HepG2 (cell line): Measurements from ENCODE around the gene NCS1. TPM values are rescaled to one million over a fixed set of nuclear protein-coding genes. Genes with fewer than 3 reads are reported as not detected.

Experiments used
- DDIT3 ChIP-seq: sonication (generic); formaldehyde crosslinking; IDR thresholded peaks from 2 replicates; pipeline ENCODE4 v1.4.0; 2020; ENCODE audit warnings: mild to moderate bottlenecking, missing genetic modification reagents
- GABPB1 ChIP-seq: IDR thresholded peaks from 2 replicates; pipeline ENCODE4 v1.6.1; 2016; ENCODE audit warnings: mild to moderate bottlenecking, missing genetic modification reagents, moderate library complexity, missing compliant biosample characterization
- HNF1B ChIP-seq: sonication (generic); formaldehyde crosslinking; IDR thresholded peaks from 2 replicates; pipeline ENCODE4 v1.5.1; 2020; ENCODE audit warnings: mild to moderate bottlenecking, moderate library complexity, missing genetic modification reagents
- REPIN1 ChIP-seq: sonication (generic); formaldehyde crosslinking; IDR thresholded peaks from 2 replicates; pipeline ENCODE4 v1.8.0; 2022; ENCODE audit warnings: missing genetic modification reagents, low read depth, mild to moderate bottlenecking, borderline replicate concordance
- SALL1 ChIP-seq: sonication (generic); formaldehyde crosslinking; IDR thresholded peaks from 2 replicates; pipeline ENCODE4 v1.8.0; 2022; ENCODE audit warnings: mild to moderate bottlenecking, missing genetic modification reagents
- SMC3 ChIP-seq: IDR thresholded peaks from 2 replicates; pipeline ENCODE4 v1.6.1; 2011; ENCODE audit warnings: low read length, improper control_type of control experiment
- THYN1 ChIP-seq: sonication (generic); formaldehyde crosslinking; IDR thresholded peaks from 2 replicates; pipeline ENCODE4 v1.8.1; 2023; ENCODE audit warnings: low read depth, mild to moderate bottlenecking, moderate library complexity, missing genetic modification reagents, borderline replicate concordance
- ZBTB7B ChIP-seq: sonication (generic); formaldehyde crosslinking; IDR thresholded peaks from 2 replicates; pipeline ENCODE4 v1.4.0; 2020; ENCODE audit warnings: missing genetic modification reagents
- ZFP37 ChIP-seq: sonication (generic); formaldehyde crosslinking; IDR thresholded peaks from 2 replicates; pipeline ENCODE4 v1.4.0; 2020; ENCODE audit warnings: missing genetic modification reagents, borderline replicate concordance
- ZNF136 ChIP-seq: sonication (generic); formaldehyde crosslinking; IDR thresholded peaks from 2 replicates; pipeline ENCODE4 v1.8.1; 2022; ENCODE audit warnings: low read depth, mild to moderate bottlenecking, moderate library complexity, missing genetic modification reagents
- ZNF383 ChIP-seq: sonication (generic); formaldehyde crosslinking; IDR thresholded peaks from 2 replicates; pipeline ENCODE4 v1.4.0; 2020; ENCODE audit warnings: missing genetic modification reagents, mild to moderate bottlenecking, borderline replicate concordance
- ZNF605 ChIP-seq: sonication (generic); formaldehyde crosslinking; IDR thresholded peaks from 2 replicates; pipeline ENCODE4 v1.8.0; 2022; ENCODE audit warnings: mild to moderate bottlenecking, missing genetic modification reagents
- polyA plus RNA-seq, 8 experiments: library from polyadenylated mRNA; depleted of rRNA in 3 of 8; stranded (reverse) in 7 of 8; unstranded in 1 of 8; fragments of >200 nt; fragmentation: Illumina TruSeq in 4 of 8; extraction: Trizol in 4 of 8; gene quantifications; 2 replicates each; pipeline versions ENCODE4 v1.2.1 to v1.2.3, GENCODE V29; 2011 to 2016; ENCODE audit warnings: low read depth in 4 of 8, missing spikeins in 1 of 8, mixed read lengths in 1 of 8; ENCODE audit not compliant: insufficient read depth in 1 of 8
- total RNA-seq, 5 experiments: library from RNA; depleted of rRNA; stranded (reverse); fragments of >200 nt; fragmentation: Illumina TruSeq; extraction: Trizol; gene quantifications; 2 replicates each; pipeline ENCODE4 v1.2.3, GENCODE V29; 2016; ENCODE audit warnings: low read depth in 1 of 5
- TF ChIP-seq, protein P1 (sequence below), 2 experiments: sonication (generic) in 1 of 2; formaldehyde crosslinking in 1 of 2; IDR thresholded peaks; 2 replicates each; pipeline versions ENCODE4 v1.4.0 to v1.6.1; 2018 to 2020; ENCODE audit warnings: missing genetic modification reagents in 2 of 2, borderline replicate concordance in 1 of 2, low read depth in 1 of 2, mild to moderate bottlenecking in 1 of 2, missing biosample characterization in 1 of 2
- TF ChIP-seq, protein P2 (sequence below): sonication (generic); formaldehyde crosslinking; IDR thresholded peaks from 2 replicates; pipeline ENCODE4 v1.8.1; 2023; ENCODE audit warnings: mild to moderate bottlenecking, missing genetic modification reagents
- TF ChIP-seq, protein P3 (sequence below): IDR thresholded peaks from 2 replicates; pipeline ENCODE4 v1.6.1; 2016; ENCODE audit warnings: missing genetic modification reagents, missing compliant biosample characterization
- TF ChIP-seq, protein P4 (sequence below): sonication (generic); formaldehyde crosslinking; IDR thresholded peaks from 2 replicates; pipeline ENCODE4 v1.4.0; 2020; ENCODE audit warnings: missing genetic modification reagents
- TF ChIP-seq, protein P5 (sequence below): sonication (generic); formaldehyde crosslinking; IDR thresholded peaks from 2 replicates; pipeline ENCODE4 v1.8.0; 2022; ENCODE audit warnings: mild to moderate bottlenecking, missing genetic modification reagents; ENCODE audit not compliant: insufficient replicate concordance

The NCS1 gene
- total and polyA plus RNA-seq, 2 of the 13 experiments (the other 11 are each of a cell fraction or from before 2014, with no cell fraction given), result 4.7 to 6.1 TPM

GRCh38 chr9:130243015-130243881 is 71.0 kb downstream of the NCS1 start (continued):
- peak; percentile 28; the same call in 1 of the 2 replicates for TF ChIP-seq SALL1 (CRISPR knock-in tag)
- TF ChIP-seq, protein P1, sequence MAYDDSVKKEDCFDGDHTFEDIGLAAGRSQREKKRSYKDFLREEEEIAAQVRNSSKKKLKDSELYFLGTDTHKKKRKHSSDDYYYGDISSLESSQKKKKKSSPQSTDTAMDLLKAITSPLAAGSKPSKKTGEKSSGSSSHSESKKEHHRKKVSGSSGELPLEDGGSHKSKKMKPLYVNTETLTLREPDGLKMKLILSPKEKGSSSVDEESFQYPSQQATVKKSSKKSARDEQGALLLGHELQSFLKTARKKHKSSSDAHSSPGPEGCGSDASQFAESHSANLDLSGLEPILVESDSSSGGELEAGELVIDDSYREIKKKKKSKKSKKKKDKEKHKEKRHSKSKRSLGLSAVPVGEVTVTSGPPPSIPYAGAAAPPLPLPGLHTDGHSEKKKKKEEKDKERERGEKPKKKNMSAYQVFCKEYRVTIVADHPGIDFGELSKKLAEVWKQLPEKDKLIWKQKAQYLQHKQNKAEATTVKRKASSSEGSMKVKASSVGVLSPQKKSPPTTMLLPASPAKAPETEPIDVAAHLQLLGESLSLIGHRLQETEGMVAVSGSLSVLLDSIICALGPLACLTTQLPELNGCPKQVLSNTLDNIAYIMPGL (CRISPR knock-in tag; IDR thresholded peaks at IDR 0.05; ENCODE audit: borderline replicate concordance in 1 of 2, low read depth in 1 of 2), result peak in 1 of 2 experiments; percentile 65; a peak in 2 of 4 replicates
- TF ChIP-seq, protein P2, sequence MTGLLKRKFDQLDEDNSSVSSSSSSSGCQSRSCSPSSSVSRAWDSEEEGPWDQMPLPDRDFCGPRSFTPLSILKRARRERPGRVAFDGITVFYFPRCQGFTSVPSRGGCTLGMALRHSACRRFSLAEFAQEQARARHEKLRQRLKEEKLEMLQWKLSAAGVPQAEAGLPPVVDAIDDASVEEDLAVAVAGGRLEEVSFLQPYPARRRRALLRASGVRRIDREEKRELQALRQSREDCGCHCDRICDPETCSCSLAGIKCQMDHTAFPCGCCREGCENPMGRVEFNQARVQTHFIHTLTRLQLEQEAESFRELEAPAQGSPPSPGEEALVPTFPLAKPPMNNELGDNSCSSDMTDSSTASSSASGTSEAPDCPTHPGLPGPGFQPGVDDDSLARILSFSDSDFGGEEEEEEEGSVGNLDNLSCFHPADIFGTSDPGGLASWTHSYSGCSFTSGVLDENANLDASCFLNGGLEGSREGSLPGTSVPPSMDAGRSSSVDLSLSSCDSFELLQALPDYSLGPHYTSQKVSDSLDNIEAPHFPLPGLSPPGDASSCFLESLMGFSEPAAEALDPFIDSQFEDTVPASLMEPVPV, result 0 out of 2 replicates have a peak, but pooled peaks have one; percentile 62
- TF ChIP-seq SMC3, result peak; percentile 27; the same call in 1 of the 2 replicates
- no peak; the same call in 1 of the 2 replicates for TF ChIP-seq ZNF605
- TF ChIP-seq ZFP37 (CRISPR knock-in tag), result no peak
- TF ChIP-seq, protein P3, sequence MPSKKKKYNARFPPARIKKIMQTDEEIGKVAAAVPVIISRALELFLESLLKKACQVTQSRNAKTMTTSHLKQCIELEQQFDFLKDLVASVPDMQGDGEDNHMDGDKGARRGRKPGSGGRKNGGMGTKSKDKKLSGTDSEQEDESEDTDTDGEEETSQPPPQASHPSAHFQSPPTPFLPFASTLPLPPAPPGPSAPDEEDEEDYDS (CRISPR knock-in tag), result no peak
- no peak for TF ChIP-seq ZNF383 (CRISPR knock-in tag)
- TF ChIP-seq, protein P4, sequence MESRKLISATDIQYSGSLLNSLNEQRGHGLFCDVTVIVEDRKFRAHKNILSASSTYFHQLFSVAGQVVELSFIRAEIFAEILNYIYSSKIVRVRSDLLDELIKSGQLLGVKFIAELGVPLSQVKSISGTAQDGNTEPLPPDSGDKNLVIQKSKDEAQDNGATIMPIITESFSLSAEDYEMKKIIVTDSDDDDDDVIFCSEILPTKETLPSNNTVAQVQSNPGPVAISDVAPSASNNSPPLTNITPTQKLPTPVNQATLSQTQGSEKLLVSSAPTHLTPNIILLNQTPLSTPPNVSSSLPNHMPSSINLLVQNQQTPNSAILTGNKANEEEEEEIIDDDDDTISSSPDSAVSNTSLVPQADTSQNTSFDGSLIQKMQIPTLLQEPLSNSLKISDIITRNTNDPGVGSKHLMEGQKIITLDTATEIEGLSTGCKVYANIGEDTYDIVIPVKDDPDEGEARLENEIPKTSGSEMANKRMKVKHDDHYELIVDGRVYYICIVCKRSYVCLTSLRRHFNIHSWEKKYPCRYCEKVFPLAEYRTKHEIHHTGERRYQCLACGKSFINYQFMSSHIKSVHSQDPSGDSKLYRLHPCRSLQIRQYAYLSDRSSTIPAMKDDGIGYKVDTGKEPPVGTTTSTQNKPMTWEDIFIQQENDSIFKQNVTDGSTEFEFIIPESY (CRISPR knock-in tag), result peak; percentile 17; the same call in 1 of the 2 replicates
- TF ChIP-seq ZBTB7B (CRISPR knock-in tag), result no peak
- peak; percentile 48 for TF ChIP-seq GABPB1
- no peak for TF ChIP-seq DDIT3 (CRISPR knock-in tag)
- no peak for TF ChIP-seq THYN1 (CRISPR knock-in tag)
- TF ChIP-seq ZNF136 (CRISPR knock-in tag), result no peak
- peak; percentile 71 for TF ChIP-seq HNF1B (CRISPR knock-in tag)
- TF ChIP-seq, protein P5, sequence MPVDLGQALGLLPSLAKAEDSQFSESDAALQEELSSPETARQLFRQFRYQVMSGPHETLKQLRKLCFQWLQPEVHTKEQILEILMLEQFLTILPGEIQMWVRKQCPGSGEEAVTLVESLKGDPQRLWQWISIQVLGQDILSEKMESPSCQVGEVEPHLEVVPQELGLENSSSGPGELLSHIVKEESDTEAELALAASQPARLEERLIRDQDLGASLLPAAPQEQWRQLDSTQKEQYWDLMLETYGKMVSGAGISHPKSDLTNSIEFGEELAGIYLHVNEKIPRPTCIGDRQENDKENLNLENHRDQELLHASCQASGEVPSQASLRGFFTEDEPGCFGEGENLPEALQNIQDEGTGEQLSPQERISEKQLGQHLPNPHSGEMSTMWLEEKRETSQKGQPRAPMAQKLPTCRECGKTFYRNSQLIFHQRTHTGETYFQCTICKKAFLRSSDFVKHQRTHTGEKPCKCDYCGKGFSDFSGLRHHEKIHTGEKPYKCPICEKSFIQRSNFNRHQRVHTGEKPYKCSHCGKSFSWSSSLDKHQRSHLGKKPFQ (CRISPR knock-in tag), result peak; percentile 45
- peak; percentile 40; the same call in 1 of the 2 replicates for TF ChIP-seq REPIN1
